Cerebellar nuclear complex (tissue), 1 donor: Measurements from ENCODE around the gene SLC25A47.
A peak's percentile ranks its signal among the peaks of the same experiment; 100 is the strongest.
"Not testable (repeated sequence)": the region's sequence is repeated elsewhere in the genome, so short reads cannot be mapped to it uniquely, and the experiment has no call there.

Experiments used
- DNase-seq, 2 experiments: peaks; one replicate each; lab custom pipeline; 2025; lab: John Stamatoyannopoulos, UW

SLC25A47 gene

DNA sequence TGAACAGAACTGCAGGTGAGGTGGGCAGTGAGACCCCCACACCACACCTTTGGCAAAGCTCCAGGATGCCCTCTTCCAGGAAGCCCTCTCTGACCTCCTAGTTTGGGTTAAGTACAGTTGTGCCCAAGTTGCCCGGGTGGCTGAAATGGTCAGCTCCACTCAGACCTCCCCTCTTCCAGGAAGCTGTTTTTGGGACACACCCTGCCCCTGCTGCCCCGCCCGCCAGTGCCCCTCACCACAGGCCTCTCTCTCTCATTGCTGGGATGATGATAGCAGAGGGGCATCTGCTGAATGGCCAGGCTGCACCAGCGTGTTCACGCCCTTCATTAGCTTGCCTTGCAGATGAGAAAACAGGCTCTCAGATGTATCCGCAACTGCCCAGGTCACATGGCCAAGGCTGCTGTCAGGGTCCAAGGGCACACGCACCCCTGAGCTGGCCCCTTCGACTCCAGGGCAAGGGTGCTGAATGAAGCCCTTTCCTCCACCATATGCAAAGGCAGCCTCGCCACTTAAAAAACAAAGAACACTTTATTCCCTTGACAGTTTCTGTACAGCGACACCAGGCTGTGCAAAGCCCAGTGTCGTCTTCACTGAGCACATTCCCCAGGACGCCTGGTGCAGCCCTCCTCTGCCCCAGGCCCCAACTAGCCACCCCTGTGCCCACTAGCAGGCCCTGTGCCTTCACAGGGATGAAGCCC lies 32.4 kb upstream of the SLC25A47 start:
- no peak for DNase-seq

DNA sequence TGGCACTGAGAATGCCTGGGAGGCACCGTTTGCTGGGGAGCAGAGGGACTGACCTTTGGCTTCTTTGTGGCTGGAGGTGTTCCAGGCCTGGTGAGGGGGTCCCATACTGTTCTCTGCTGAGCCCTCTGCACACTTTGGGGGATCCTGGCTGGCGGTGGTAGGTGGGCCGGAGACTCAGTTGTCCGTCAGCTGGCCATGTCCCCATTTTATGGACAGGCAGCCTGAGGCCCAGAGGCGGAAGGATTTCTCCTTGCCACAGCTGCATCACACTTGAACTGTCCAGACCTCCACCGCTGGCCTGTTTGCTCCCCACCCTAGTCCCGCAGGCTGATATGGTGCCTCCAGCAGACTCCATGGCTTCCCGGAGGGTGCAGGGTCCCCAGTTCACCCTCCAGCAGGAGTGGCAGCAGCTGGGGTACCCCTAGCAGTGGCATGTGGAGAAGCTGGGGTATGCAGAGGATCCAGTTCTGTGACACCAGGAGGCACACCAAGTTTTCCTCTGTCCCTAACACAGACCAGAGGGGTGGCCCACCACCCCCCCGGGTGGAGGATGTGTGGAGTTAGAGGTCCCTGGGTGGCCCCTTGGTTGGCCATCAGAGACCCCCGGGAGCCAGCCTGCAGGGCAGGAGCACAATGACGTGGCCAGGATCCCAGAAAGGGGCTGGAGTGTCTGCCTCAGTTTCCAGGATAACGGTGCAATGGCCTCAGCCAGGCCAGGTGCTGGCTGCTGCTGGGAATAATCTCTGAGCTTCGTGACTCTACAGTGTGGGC lies 31.6 kb upstream of the SLC25A47 start:
- no peak for DNase-seq

GRCh38 chr14:100292301-100292775 lies 30.8 kb upstream of the SLC25A47 start:
- no peak for DNase-seq

- no peak for DNase-seq
These were observed 30.2 kb upstream of the SLC25A47 start for GRCh38 chr14:100292776-100293461.

DNA sequence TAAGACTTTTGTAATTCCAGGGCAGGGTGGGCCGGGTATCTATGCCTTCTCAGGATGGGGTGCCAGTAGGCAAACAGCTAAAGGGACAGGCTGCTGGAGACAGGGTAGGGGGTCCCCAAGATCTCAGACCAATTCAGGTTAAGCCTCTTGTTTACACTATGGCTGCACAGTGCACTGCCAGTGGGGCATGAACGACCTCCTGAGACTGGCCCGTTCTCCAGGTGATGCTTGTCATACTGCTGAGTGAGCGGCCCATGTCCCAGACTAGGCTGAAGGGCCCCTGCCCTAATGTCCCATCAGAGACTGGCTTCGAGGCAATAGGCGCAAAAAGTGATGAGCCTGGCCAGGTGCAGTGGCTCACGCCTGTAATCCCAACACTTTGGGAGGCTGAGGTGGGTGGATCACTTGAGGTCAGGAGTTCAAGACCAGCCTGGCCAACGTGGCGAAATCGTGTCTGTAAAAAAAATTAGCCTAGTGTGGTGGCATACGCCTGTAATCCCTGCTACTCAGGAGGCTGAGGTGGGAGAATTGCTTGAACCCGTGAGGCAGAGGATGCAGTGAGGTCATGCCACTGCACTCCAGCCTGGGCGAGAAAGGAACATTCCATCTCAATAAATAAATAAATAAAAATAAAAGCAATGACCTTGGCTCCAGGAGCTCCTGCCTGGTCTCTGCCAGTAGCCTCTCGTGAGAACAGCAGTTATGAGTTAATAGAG lies 29.5 kb upstream of the SLC25A47 start:
- DNase-seq = no peak

GRCh38 chr14:100294213-100294962 lies 28.8 kb upstream of the SLC25A47 start:
- DNase-seq = no peak

GRCh38 chr14:100294963-100295330 lies 28.2 kb upstream of the SLC25A47 start:
- no peak for DNase-seq

- no peak for DNase-seq
These were observed 27.6 kb upstream of the SLC25A47 start for GRCh38 chr14:100295376-100296105.

GRCh38 chr14:100296106-100296651 lies 27.0 kb upstream of the SLC25A47 start:
- no peak for DNase-seq

DNA sequence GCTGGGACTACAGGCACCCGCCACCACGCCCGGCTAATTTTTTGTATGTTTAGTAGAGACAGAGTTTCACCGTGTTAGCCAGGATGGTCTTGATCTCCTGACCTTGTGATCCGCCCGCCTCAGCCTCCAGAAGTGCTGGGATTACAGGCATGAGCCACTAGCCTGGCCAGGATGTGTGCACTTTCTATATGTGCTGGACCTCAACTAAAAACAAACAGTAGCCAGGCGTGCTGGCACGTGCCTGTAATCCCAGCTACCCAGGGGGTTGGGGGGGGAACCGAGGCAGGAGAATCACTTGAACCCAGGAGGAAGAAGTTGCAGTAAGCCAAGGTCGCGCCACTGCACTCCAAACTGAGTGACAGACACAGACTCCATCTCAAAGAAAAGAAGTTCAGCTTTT lies 26.4 kb upstream of the SLC25A47 start:
- not testable (repeated sequence) for DNase-seq

DNA sequence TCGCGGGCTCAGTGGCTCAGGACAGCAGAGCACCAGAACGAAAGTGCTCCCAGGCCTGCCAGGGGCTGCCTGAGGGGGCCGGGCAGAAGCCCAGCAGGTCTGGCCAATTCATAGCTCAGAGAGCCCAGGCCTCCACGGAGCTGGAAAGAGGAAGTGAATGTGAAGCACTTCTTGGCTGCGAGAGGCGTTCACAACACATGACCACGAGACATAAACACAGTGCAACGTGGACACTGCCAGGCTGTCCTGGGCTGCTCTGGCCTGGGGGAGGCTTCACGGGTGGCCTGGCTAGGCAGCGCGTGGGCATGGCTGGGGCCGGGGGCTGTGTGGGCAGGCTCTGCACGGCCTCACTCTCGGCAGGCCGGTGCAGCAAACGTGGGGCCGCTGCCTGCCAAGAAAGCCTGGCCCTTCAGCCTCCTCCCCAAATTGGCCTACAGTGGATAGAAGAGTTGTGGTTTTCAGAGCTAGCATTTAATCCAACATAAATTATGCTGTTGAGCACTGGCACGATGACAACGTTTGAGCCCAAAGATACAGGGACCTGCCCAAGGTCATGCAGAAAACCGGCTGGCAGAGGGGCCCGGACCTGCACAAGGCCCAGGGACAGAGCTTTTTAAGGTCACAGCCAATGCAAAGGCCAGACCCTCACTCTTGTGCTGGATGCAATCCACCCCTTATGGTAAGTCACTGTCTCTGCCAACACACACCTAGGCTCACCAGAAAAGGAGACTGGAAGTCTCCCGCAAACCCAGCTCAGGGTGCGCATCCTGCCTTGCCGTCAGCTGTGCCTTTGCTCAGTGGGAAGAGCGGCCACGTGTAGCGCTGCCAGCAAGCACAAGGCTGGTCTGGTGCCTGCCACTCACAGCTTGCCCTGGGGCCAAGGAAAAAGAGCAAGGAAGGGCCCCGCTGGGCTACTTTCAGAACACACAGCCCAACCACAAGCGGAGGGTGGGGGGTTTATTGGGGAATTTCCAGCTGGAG lies 25.5 kb upstream of the SLC25A47 start:
- peak in 1 of 2 experiments; percentile 20 for DNase-seq

DNA sequence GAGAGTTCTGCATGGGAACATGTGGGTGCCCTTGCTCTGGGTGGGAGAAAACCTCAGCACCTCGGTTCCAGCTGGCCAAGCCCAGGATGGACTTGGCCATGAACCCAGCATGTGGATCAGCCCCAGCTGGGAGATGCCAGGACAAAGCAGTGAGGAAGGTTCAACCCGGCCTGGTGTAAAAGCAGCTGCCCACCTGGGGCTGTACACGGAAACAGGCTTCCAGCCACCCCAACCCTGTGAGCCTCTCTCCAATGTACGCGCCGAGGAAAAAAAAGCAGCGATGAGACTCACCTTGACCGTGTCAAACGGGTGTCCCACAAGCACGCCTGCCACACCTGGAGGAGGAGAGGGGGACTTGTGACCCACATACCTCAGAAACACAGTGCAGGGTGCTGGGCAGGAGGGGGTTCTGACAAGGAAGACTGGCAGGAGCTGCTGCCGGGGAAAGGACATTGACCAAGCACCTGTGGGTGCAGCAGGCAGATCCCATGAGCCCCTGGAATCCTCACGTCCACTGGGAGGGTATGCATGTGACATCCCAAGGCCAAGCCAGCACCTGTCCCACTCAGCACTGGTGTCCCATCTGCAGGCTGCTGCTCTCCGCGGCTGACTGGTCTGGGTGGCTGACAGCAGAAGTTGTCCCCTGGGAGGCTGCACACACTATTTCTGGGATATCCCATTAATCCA lies 24.4 kb upstream of the SLC25A47 start:
- no peak for DNase-seq

- DNase-seq = no peak
These were observed 23.9 kb upstream of the SLC25A47 start for GRCh38 chr14:100299238-100299560.

DNA sequence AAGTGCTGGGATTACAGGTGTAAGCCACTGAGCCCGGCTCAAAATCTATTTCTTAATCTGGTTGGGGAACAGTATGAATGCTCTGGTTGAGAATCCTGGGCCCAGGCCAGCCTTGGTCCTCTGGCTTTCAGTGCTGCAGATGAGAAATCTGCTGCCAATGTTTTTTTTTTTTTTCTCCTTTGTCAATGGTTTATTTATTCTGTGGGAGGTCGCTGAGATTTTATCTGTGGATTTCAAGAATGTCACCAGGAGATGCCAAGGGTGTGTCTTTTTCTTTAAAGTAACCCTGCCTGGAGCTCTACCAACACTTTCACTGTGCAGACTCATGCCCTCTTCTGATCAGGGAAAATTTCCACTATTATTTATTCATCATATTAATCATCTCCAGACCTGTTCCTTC lies 20.5 kb upstream of the SLC25A47 start:
- no peak for DNase-seq

- DNase-seq = no peak
These were observed 20.0 kb upstream of the SLC25A47 start for GRCh38 chr14:100303179-100303578.

GRCh38 chr14:100303925-100304324 lies 19.2 kb upstream of the SLC25A47 start:
- no peak for DNase-seq

DNA sequence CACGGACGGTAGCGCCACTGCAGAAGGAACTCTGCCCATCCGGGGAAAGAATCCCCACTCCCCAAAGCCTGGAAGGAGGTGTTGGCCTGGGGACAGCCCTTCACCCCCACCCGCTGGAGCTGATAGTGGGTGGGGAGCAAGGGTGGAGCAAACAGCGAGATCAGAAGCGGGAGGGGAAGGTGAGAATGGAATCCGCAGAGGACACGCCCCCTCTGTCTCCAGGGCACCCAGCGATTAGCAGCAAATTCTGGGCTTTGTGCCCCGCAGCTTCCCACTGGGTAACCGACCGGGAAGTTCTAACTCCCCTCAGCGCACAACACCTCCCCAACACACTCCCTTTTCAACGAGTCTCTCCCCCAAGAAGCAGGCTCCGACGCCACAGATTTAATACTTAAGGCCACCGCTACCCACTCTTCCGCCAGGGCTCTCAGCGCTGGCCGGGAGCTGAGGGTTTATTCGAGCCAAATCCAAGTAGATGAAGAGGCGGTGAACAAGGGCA lies 18.3 kb upstream of the SLC25A47 start:
- no peak for DNase-seq

- DNase-seq = no peak
These were observed 17.6 kb upstream of the SLC25A47 start for GRCh38 chr14:100305324-100306100.
